GM12878 (cell line): ENCODE data around the gene CSTB. TPM values are rescaled to one million over a fixed set of nuclear protein-coding genes. Genes with fewer than 3 reads are reported as not detected.

Experiments
- BRCA1 ChIP-seq: IDR thresholded peaks from 2 replicates; pipeline ENCODE4 v1.6.1; 2011; ENCODE audit warnings: low read depth, low read length, improper control_type of control experiment
- CEBPB ChIP-seq, 2 experiments: fragments of 150-350 bp in 1 of 2; IDR thresholded peaks; 2 replicates each; pipeline ENCODE4 v1.6.1; 2012 to 2014; ENCODE audit warnings: low read depth in 2 of 2, low read length in 2 of 2, borderline replicate concordance in 1 of 2, inconsistent platforms in 1 of 2
- CHD1 ChIP-seq: IDR thresholded peaks from 2 replicates; pipeline ENCODE4 v1.6.1; 2012; ENCODE audit warnings: low read depth, low read length, improper control_type of control experiment
- EP300 ChIP-seq, 2 experiments: fragments of 150-350 bp in 1 of 2; IDR thresholded peaks; 2 replicates each; pipeline ENCODE4 v1.6.1; 2011 to 2012; ENCODE audit warnings: low read depth in 2 of 2, low read length in 2 of 2, borderline replicate concordance in 1 of 2, improper control_type of control experiment in 1 of 2, inconsistent platforms in 1 of 2; ENCODE audit not compliant: control insufficient read depth in 1 of 2
- HDAC2 ChIP-seq: fragments of 200-600 bp; sonication (generic); IDR thresholded peaks from 2 replicates; pipeline ENCODE4 v1.6.1; 2017
- IKZF1 ChIP-seq: fragments of 450-650 bp; conservative IDR thresholded peaks from 2 replicates; pipeline ENCODE4 v1.6.1; 2017; ENCODE audit warnings: antibody characterized with exemption, mild to moderate bottlenecking
- KDM1A ChIP-seq: fragments of 200-600 bp; sonication (generic); IDR thresholded peaks from 2 replicates; pipeline ENCODE4 v1.6.1; 2016; ENCODE audit warnings: borderline replicate concordance
- LARP7 ChIP-seq: fragments of 450-650 bp; IDR thresholded peaks from 2 replicates; pipeline ENCODE4 v1.6.1; 2017; ENCODE audit warnings: mild to moderate bottlenecking
- NFIC ChIP-seq: IDR thresholded peaks from 2 replicates; pipeline ENCODE4 v1.6.1; 2012; ENCODE audit warnings: low read depth, mild to moderate bottlenecking, inconsistent platforms, low read length, moderate library complexity
- NFYB ChIP-seq: IDR thresholded peaks from 2 replicates; pipeline ENCODE4 v1.6.1; 2011; ENCODE audit warnings: low read depth, mild to moderate bottlenecking, low read length, improper control_type of control experiment, moderate library complexity; ENCODE audit not compliant: insufficient read depth
- NR2F1 ChIP-seq: fragments of 450-650 bp; conservative IDR thresholded peaks from 2 replicates; pipeline ENCODE4 v1.6.1; 2017; ENCODE audit warnings: mild to moderate bottlenecking
- POLR2AphosphoS5 ChIP-seq: IDR thresholded peaks from 2 replicates; pipeline ENCODE4 v1.6.1; 2011; ENCODE audit warnings: mild to moderate bottlenecking, low read length, inconsistent platforms
- RELA ChIP-seq: fragments of 450-650 bp; IDR thresholded peaks from 2 replicates; pipeline ENCODE4 v1.8.0; 2014; ENCODE audit warnings: borderline replicate concordance; ENCODE audit not compliant: partially characterized antibody
- SUPT20H ChIP-seq: IDR thresholded peaks from 2 replicates; pipeline ENCODE4 v1.6.1; 2011; ENCODE audit warnings: low read depth, mild to moderate bottlenecking, low read length, moderate library complexity, borderline replicate concordance; ENCODE audit not compliant: control insufficient read depth
- SUZ12 ChIP-seq: fragments of 200-600 bp; sonication (generic); IDR thresholded peaks from one replicate; pipeline ENCODE4 v1.6.1; 2018; ENCODE audit warnings: antibody characterized with exemption, mild to moderate bottlenecking; ENCODE audit not compliant: unreplicated experiment
- TCF7 ChIP-seq: IDR thresholded peaks from 2 replicates; pipeline ENCODE4 v1.6.1; 2014; ENCODE audit warnings: antibody characterized with exemption, borderline replicate concordance
- ZZZ3 ChIP-seq: IDR thresholded peaks from 2 replicates; pipeline ENCODE4 v1.6.1; 2011; ENCODE audit warnings: low read depth; ENCODE audit not compliant: control insufficient read depth, insufficient read length
- polyA plus RNA-seq, 11 experiments: library from polyadenylated mRNA; depleted of rRNA in 4 of 11; unstranded in 6 of 11; stranded (reverse) in 5 of 11; fragments of >200 nt; fragmentation: Nextera tagmentation in 4 of 11; fragmentation: Illumina TruSeq in 1 of 11; extraction: Ambion mirVana in 4 of 11; extraction: Trizol in 1 of 11; gene quantifications; 1 replicate in 1 of 11; 2 replicates in 10 of 11; pipeline versions ENCODE4 v1.2.1 to v1.2.3, GENCODE V29; 2011 to 2016; ENCODE audit warnings: inconsistent platforms in 2 of 11, missing spikeins in 2 of 11, low read depth in 1 of 11
- total RNA-seq, 4 experiments: library from RNA; depleted of rRNA in 3 of 4; stranded (reverse); fragments of >200 nt in 3 of 4; fragmentation: Illumina TruSeq in 1 of 4; extraction: Trizol in 1 of 4; gene quantifications; 2 replicates each; pipeline versions ENCODE4 v1.2.1 to v1.2.3, GENCODE V29; 2013 to 2021
- TF ChIP-seq, protein P1 (sequence below): fragments of 450-650 bp; IDR thresholded peaks from 2 replicates; pipeline ENCODE4 v1.6.1; 2017; ENCODE audit warnings: mild to moderate bottlenecking, moderate library complexity
- TF ChIP-seq, protein P2 (sequence below): fragments of 450-650 bp; IDR thresholded peaks from 2 replicates; pipeline ENCODE4 v1.6.1; 2016; ENCODE audit warnings: mild to moderate bottlenecking
- TF ChIP-seq, protein P3 (sequence below): fragments of 450-650 bp; IDR thresholded peaks from 2 replicates; pipeline ENCODE4 v1.6.1; 2017; ENCODE audit warnings: borderline replicate concordance
- TF ChIP-seq, protein P4 (sequence below): IDR thresholded peaks from 2 replicates; pipeline ENCODE4 v1.6.1; 2012; ENCODE audit warnings: low read depth, low read length, improper control_type of control experiment
- TF ChIP-seq, protein P5 (sequence below): fragments of 450-650 bp; IDR thresholded peaks from 2 replicates; pipeline ENCODE4 v1.6.1; 2017; ENCODE audit warnings: mild to moderate bottlenecking, low read depth, inconsistent platforms; ENCODE audit not compliant: poor library complexity, severe bottlenecking

Gene CSTB
- total and polyA plus RNA-seq, 10 of the 15 experiments (the other 5 are each of a cell fraction or from before 2014, with no cell fraction given) = 12.5 to 82.7 (median 41.9) TPM

DNA sequence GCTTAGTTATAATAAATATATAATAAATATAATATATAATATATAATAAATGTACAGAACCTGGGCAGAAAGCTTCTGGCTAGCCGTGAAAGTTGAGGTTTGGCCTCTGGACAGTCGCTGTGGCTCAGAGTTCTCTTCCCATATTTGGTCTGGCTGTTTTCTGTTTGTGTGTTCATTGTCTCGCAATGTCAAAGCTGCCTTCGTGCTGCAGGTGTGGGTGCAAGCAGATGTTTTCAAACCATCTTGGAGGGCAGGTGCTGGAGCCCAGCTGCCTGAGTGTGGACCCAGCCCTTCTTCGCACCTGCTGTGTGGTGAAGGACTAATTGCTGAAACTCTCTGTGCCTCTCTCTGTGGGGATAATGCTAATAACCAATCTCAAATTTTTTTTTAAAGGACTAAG, 3.6 kb upstream of the CSTB start (continued):
- TF ChIP-seq HDAC2 (no peak), TCF7 (no peak), CHD1 (no peak), KDM1A (no peak), SUZ12 (no peak), ZZZ3 (no peak), SUPT20H (no peak), BRCA1 (no peak), POLR2AphosphoS5 (no peak), CEBPB (IDR thresholded peaks at IDR 0.05; ENCODE audit: borderline replicate concordance in 1 of 2, low read depth in 2 of 2, low read length in 2 of 2) (no peak), NFYB (no peak), NR2F1 (0 out of 2 replicates have a peak, but pooled peaks have one; percentile 10), NFIC (no peak), LARP7 (no peak), RELA (no peak), IKZF1 (0 out of 2 replicates have a peak, but pooled peaks have one; percentile 15), EP300 (IDR thresholded peaks at IDR 0.05; ENCODE audit: borderline replicate concordance in 1 of 2, control insufficient read depth in 1 of 2, low read depth in 2 of 2, low read length in 2 of 2) (peak in 1 of 2 experiments; percentile 73; a peak in 1 of 4 replicates)
- TF ChIP-seq, protein P1, sequence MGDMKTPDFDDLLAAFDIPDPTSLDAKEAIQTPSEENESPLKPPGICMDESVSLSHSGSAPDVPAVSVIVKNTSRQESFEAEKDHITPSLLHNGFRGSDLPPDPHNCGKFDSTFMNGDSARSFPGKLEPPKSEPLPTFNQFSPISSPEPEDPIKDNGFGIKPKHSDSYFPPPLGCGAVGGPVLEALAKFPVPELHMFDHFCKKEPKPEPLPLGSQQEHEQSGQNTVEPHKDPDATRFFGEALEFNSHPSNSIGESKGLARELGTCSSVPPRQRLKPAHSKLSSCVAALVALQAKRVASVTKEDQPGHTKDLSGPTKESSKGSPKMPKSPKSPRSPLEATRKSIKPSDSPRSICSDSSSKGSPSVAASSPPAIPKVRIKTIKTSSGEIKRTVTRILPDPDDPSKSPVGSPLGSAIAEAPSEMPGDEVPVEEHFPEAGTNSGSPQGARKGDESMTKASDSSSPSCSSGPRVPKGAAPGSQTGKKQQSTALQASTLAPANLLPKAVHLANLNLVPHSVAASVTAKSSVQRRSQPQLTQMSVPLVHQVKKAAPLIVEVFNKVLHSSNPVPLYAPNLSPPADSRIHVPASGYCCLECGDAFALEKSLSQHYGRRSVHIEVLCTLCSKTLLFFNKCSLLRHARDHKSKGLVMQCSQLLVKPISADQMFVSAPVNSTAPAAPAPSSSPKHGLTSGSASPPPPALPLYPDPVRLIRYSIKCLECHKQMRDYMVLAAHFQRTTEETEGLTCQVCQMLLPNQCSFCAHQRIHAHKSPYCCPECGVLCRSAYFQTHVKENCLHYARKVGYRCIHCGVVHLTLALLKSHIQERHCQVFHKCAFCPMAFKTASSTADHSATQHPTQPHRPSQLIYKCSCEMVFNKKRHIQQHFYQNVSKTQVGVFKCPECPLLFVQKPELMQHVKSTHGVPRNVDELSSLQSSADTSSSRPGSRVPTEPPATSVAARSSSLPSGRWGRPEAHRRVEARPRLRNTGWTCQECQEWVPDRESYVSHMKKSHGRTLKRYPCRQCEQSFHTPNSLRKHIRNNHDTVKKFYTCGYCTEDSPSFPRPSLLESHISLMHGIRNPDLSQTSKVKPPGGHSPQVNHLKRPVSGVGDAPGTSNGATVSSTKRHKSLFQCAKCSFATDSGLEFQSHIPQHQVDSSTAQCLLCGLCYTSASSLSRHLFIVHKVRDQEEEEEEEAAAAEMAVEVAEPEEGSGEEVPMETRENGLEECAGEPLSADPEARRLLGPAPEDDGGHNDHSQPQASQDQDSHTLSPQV = no peak
- TF ChIP-seq, protein P2, sequence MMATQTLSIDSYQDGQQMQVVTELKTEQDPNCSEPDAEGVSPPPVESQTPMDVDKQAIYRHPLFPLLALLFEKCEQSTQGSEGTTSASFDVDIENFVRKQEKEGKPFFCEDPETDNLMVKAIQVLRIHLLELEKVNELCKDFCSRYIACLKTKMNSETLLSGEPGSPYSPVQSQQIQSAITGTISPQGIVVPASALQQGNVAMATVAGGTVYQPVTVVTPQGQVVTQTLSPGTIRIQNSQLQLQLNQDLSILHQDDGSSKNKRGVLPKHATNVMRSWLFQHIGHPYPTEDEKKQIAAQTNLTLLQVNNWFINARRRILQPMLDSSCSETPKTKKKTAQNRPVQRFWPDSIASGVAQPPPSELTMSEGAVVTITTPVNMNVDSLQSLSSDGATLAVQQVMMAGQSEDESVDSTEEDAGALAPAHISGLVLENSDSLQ = no peak
- TF ChIP-seq, protein P3, sequence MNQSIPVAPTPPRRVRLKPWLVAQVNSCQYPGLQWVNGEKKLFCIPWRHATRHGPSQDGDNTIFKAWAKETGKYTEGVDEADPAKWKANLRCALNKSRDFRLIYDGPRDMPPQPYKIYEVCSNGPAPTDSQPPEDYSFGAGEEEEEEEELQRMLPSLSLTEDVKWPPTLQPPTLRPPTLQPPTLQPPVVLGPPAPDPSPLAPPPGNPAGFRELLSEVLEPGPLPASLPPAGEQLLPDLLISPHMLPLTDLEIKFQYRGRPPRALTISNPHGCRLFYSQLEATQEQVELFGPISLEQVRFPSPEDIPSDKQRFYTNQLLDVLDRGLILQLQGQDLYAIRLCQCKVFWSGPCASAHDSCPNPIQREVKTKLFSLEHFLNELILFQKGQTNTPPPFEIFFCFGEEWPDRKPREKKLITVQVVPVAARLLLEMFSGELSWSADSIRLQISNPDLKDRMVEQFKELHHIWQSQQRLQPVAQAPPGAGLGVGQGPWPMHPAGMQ = no peak
- TF ChIP-seq, protein P4, sequence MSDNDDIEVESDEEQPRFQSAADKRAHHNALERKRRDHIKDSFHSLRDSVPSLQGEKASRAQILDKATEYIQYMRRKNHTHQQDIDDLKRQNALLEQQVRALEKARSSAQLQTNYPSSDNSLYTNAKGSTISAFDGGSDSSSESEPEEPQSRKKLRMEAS = no peak
- TF ChIP-seq, protein P5, sequence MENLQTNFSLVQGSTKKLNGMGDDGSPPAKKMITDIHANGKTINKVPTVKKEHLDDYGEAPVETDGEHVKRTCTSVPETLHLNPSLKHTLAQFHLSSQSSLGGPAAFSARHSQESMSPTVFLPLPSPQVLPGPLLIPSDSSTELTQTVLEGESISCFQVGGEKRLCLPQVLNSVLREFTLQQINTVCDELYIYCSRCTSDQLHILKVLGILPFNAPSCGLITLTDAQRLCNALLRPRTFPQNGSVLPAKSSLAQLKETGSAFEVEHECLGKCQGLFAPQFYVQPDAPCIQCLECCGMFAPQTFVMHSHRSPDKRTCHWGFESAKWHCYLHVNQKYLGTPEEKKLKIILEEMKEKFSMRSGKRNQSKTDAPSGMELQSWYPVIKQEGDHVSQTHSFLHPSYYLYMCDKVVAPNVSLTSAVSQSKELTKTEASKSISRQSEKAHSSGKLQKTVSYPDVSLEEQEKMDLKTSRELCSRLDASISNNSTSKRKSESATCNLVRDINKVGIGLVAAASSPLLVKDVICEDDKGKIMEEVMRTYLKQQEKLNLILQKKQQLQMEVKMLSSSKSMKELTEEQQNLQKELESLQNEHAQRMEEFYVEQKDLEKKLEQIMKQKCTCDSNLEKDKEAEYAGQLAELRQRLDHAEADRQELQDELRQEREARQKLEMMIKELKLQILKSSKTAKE = no peak
